Measurements from ENCODE around the gene LRTM2. TPM values are rescaled to one million over a fixed set of nuclear protein-coding genes. Genes with fewer than 3 reads are reported as not detected.

Gene LRTM2
- total RNA-seq, 2 donors from 2014 or later = not detected

DNA sequence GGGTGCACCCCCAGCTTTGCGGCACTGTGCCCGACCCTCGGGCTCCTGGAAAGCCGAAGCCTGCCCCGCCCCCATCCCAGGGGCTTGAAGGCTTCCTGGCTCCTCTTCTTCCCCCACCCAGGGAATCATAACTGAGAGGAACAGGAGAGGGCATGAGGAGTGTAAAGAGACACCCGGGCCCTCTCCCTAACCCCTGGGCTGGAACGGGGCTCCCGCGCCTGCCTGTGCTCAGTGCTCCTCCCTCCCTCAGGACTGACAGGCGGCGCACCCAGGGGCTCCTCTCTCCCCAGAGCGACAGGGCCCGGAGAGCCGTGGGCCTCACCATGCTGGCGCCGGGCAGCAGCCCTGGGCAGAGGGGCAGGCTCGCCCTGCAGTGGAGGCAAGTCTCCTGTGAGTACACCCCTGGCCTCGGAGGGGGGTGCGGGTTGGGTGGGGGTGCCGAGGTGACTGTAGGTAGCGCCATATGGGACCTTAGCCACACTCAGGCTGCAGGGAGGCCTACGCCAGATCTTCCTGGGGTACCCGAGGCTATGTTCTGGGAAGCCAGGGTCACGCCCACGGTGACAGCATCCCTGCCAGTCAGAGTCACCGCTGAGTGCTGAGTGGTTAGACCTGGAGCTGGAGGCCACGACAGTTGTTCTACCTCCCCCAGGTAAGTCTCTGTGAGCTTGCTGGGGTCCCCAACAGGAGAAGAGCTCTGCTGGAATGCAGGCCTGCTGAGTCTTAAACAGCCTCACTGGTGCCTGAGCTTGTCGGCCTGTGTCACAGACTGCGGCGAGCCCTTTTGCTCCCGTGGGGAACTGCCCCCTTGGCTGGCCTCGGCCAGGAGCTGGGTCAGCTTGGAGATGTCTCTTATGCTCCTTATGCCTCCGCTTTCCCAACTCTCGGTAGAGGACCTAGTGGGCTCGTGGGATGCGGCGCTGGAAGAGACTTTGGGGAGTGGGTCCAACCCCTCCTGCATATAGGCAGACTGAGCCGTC lies 7.8 kb downstream of the LRTM2 start:
- Histone ChIP-seq H3K27ac (no peak overlapping the region), H3K27me3 (replicated peaks; ENCODE audit: insufficient read depth) (no peaks in the 10 kb centered on the region), H3K36me3 (no peaks in the 10 kb centered on the region), H3K4me1 (ENCODE audit: control insufficient read depth in 1 of 2, low read depth in 2 of 2) (no peaks in the 10 kb centered on the region), H3K4me3 (no peak overlapping the region), H3K9me3 (no peaks in the 10 kb centered on the region)
- TF ChIP-seq CTCF (IDR thresholded peaks at IDR 0.05) = no peak
- ATAC-seq (ENCODE audit: insufficient number of reproducible peaks, low FRiP score, low read depth) (no peak), DNase-seq (ENCODE audit: low spot score) (no peak)

DNA sequence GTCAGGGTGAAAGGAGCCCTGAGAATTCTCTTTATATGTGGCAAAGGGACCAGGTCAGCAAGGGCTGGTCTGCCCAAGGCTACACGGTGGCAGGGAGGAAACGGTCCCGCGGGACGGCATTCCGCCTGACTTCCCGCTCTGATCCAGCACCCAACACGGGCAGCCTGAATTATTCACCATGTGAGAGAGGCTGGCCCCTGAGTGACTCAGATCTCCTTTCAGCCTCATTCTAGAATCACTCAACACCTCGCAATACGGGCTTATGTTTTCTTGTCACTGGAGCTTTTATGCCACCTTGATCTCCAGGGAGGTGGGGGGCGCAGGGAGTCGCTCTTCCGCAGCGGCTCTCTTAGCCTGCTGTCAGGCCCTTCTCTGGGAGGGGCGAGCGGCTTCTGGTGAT lies 8.5 kb downstream of the LRTM2 start:
- ATAC-seq (ENCODE audit: insufficient number of reproducible peaks, low FRiP score, low read depth) = no peak
- no peaks in the 10 kb centered on the region for H3K27me3 ChIP-seq (replicated peaks; ENCODE audit: insufficient read depth)
- DNase-seq (ENCODE audit: low spot score) = no peak
- H3K4me1 ChIP-seq (ENCODE audit: control insufficient read depth in 1 of 2, low read depth in 2 of 2) = no peaks in the 10 kb centered on the region
- H3K36me3 ChIP-seq = no peaks in the 10 kb centered on the region
- no peak for TF ChIP-seq CTCF (IDR thresholded peaks at IDR 0.05)
- no peak overlapping the region for H3K4me3 ChIP-seq
- no peaks in the 10 kb centered on the region for H3K9me3 ChIP-seq
- H3K27ac ChIP-seq = no peak overlapping the region

DNA sequence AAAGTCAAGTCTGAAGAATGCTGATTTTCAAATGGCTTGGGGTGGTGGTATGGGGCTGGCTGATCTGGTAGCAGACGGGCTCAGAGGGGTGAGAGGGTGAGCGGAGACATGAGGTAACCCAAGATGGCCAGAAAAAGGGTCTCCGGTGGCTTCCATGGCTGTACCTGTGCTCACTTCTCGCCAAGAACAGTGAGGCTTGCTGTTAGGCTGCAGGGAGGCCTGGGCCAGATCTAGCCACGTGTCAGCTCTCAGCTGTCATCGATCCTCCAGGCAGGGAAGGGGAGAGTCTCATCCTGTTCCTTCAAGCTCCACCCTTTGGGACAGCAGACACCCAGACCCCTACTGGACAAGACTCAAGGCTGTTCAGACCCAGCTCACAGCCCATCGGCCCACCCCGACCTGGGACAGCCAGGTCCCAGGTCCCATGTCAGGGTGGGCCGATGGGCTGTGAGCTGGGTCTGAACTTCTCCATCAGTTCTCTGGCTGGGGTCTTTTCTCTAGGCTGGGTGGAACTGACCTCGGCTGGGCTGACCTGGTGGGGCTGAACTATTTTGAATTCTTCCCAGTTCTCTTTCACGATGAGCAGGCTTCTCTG lies 9.0 kb downstream of the LRTM2 start:
- TF ChIP-seq CTCF (IDR thresholded peaks at IDR 0.05) = no peak
- Histone ChIP-seq H3K36me3 (no peaks in the 10 kb centered on the region), H3K9me3 (no peaks in the 10 kb centered on the region), H3K27me3 (replicated peaks; ENCODE audit: insufficient read depth) (no peaks in the 10 kb centered on the region), H3K4me3 (no peak overlapping the region), H3K27ac (no peak overlapping the region), H3K4me1 (ENCODE audit: control insufficient read depth in 1 of 2, low read depth in 2 of 2) (no peaks in the 10 kb centered on the region)
- ATAC-seq (ENCODE audit: insufficient number of reproducible peaks, low FRiP score, low read depth) (no peak), DNase-seq (ENCODE audit: low spot score) (no peak)

GRCh38 chr12:1830401-1830845 lies 10.1 kb downstream of the LRTM2 start:
- no peaks in the 10 kb centered on the region for H3K4me1 ChIP-seq (ENCODE audit: control insufficient read depth in 1 of 2, low read depth in 2 of 2)
- H3K4me3 ChIP-seq = no peak overlapping the region
- ATAC-seq (ENCODE audit: insufficient number of reproducible peaks, low FRiP score, low read depth) (no peak), DNase-seq (ENCODE audit: low spot score) (no peak)
- H3K27me3 ChIP-seq (replicated peaks; ENCODE audit: insufficient read depth) = no peaks in the 10 kb centered on the region
- no peak overlapping the region for H3K27ac ChIP-seq
- H3K36me3 ChIP-seq = no peaks in the 10 kb centered on the region
- no peaks in the 10 kb centered on the region for H3K9me3 ChIP-seq
- TF ChIP-seq CTCF (IDR thresholded peaks at IDR 0.05) = no peak

Measured in thoracic aorta (tissue), 2 donors.